Liver (tissue), 9 donors: ENCODE results near the gene MSI2. TPM values are rescaled to one million over a fixed set of nuclear protein-coding genes. Genes with fewer than 3 reads are reported as not detected.

Source experiments
- DNase-seq: peaks from one replicate; pipeline ENCODE4 v3.0.0-alpha.2; 2017; ENCODE audit warnings: low spot score
- H3K27ac ChIP-seq, 2 donors: one replicate each; pipeline ENCODE4 v1.7.0; 2013; ENCODE audit warnings: inconsistent platforms in 2 of 2, low read length in 2 of 2, control low read depth in 1 of 2, low read depth in 1 of 2, mild to moderate bottlenecking in 1 of 2
- H3K27me3 ChIP-seq, 4 donors: one replicate each; pipeline versions ENCODE4 v1.6.1 to v1.7.0; 2013; ENCODE audit warnings: low read length in 3 of 4, inconsistent platforms in 1 of 4, mild to moderate bottlenecking in 1 of 4, moderate library complexity in 1 of 4; ENCODE audit not compliant: control insufficient read depth in 4 of 4, insufficient read depth in 4 of 4
- H3K36me3 ChIP-seq, 4 donors: one replicate each; pipeline versions ENCODE4 v1.6.1 to v1.7.0; 2013; ENCODE audit warnings: low read length in 3 of 4, mild to moderate bottlenecking in 3 of 4, low read depth in 1 of 4, moderate library complexity in 1 of 4; ENCODE audit not compliant: control insufficient read depth in 4 of 4, insufficient read depth in 3 of 4
- H3K4me1 ChIP-seq, 4 donors: one replicate each; pipeline versions ENCODE4 v1.6.1 to v1.7.0; 2013; ENCODE audit warnings: low read length in 3 of 4, mild to moderate bottlenecking in 3 of 4, moderate library complexity in 1 of 4; ENCODE audit not compliant: control insufficient read depth in 4 of 4, insufficient read depth in 4 of 4
- H3K4me3 ChIP-seq, 3 donors: one replicate each; pipeline versions ENCODE4 v1.6.1 to v1.7.0; 2013; ENCODE audit warnings: low read length in 3 of 3, control low read depth in 1 of 3, low read depth in 1 of 3, mild to moderate bottlenecking in 1 of 3
- H3K9ac ChIP-seq, 2 donors: one replicate each; pipeline ENCODE4 v1.7.0; 2013; ENCODE audit warnings: low read length in 2 of 2, mild to moderate bottlenecking in 2 of 2, moderate library complexity in 2 of 2, control low read depth in 1 of 2, low read depth in 1 of 2
- H3K9me3 ChIP-seq, 4 donors: one replicate each; pipeline versions ENCODE4 v1.6.1 to v1.7.0; 2013; ENCODE audit warnings: low read length in 3 of 4; ENCODE audit not compliant: control insufficient read depth in 4 of 4
- EGR1 ChIP-seq, 2 donors: IDR thresholded peaks; 2 replicates each; pipeline ENCODE4 v1.6.1; 2016 to 2018; ENCODE audit warnings: antibody characterized with exemption in 2 of 2, low read depth in 2 of 2
- FOXA1 ChIP-seq: IDR thresholded peaks from 2 replicates; pipeline ENCODE4 v1.6.1; 2016; ENCODE audit warnings: antibody characterized with exemption
- FOXA2 ChIP-seq: IDR thresholded peaks from 2 replicates; pipeline ENCODE4 v1.6.1; 2016; ENCODE audit warnings: antibody characterized with exemption
- GABPA ChIP-seq, 2 donors: IDR thresholded peaks in 1 of 2; conservative IDR thresholded peaks in 1 of 2; 2 replicates each; pipeline ENCODE4 v1.6.1; 2016; ENCODE audit warnings: antibody characterized with exemption in 2 of 2, mild to moderate bottlenecking in 1 of 2, moderate library complexity in 1 of 2
- HNF4A ChIP-seq, 2 donors: conservative IDR thresholded peaks; 2 replicates each; pipeline ENCODE4 v1.6.1; 2016; ENCODE audit warnings: antibody characterized with exemption in 2 of 2, mild to moderate bottlenecking in 2 of 2
- HNF4G ChIP-seq: IDR thresholded peaks from 2 replicates; pipeline ENCODE4 v1.6.1; 2016; ENCODE audit warnings: antibody characterized with exemption
- JUND ChIP-seq, 2 donors: IDR thresholded peaks; 2 replicates each; pipeline ENCODE4 v1.6.1; 2016; ENCODE audit warnings: antibody characterized with exemption in 2 of 2
- RAD21 ChIP-seq, 2 donors: IDR thresholded peaks; 2 replicates each; pipeline ENCODE4 v1.6.1; 2016; ENCODE audit warnings: antibody characterized with exemption in 2 of 2, mild to moderate bottlenecking in 2 of 2
- REST ChIP-seq: IDR thresholded peaks from 2 replicates; pipeline ENCODE4 v1.6.1; 2016; ENCODE audit warnings: antibody characterized with exemption, mild to moderate bottlenecking
- RXRA ChIP-seq, 2 donors: IDR thresholded peaks; 2 replicates each; pipeline ENCODE4 v1.6.1; 2017 to 2018; ENCODE audit warnings: antibody characterized with exemption in 2 of 2, mild to moderate bottlenecking in 1 of 2
- SP1 ChIP-seq: IDR thresholded peaks from 2 replicates; pipeline ENCODE4 v1.6.1; 2018; ENCODE audit warnings: antibody characterized with exemption, mild to moderate bottlenecking
- YY1 ChIP-seq: IDR thresholded peaks from 2 replicates; pipeline ENCODE4 v1.6.1; 2016; ENCODE audit warnings: antibody characterized with exemption, mild to moderate bottlenecking
- WGBS: extraction: QIAGEN DNeasy Blood & Tissue Kit; methylation state at CpG from one replicate; pipeline ENCODE4 v1.1.7; 2013; 5-methylcytosine and 5-hydroxymethylcytosine counted together
- polyA plus RNA-seq, 2 donors: library from polyadenylated mRNA; stranded (reverse) in 1 of 2; unstranded in 1 of 2; fragments of 200-250 nt in 1 of 2; fragments of >200 nt in 1 of 2; fragmentation: Nextera tagmentation in 1 of 2; extraction: Ambion mirVana in 1 of 2; gene quantifications; one replicate each; pipeline versions ENCODE4 v1.2.1 to v1.2.3, GENCODE V29; 2013 to 2015
- total RNA-seq, 2 donors: library from RNA; depleted of rRNA; stranded (reverse); fragments of >200 nt; gene quantifications; one replicate each; pipeline ENCODE4 v1.2.3, GENCODE V29; 2014
- TF ChIP-seq, protein P1 (sequence below): IDR thresholded peaks from 2 replicates; pipeline ENCODE4 v1.6.1; 2016; ENCODE audit warnings: antibody characterized with exemption
- TF ChIP-seq, protein P2 (sequence below): IDR thresholded peaks from 2 replicates; pipeline ENCODE4 v1.6.1; 2016; ENCODE audit warnings: antibody characterized with exemption
- donor health status: healthy.
- donor health status: healthy.
- donor health status: healthy.
- donor health status: healthy.
- donor health status: healthy.

MSI2 gene
- total and polyA plus RNA-seq, 4 donors: 5.7 to 15.6 (median 9.2) TPM

DNA sequence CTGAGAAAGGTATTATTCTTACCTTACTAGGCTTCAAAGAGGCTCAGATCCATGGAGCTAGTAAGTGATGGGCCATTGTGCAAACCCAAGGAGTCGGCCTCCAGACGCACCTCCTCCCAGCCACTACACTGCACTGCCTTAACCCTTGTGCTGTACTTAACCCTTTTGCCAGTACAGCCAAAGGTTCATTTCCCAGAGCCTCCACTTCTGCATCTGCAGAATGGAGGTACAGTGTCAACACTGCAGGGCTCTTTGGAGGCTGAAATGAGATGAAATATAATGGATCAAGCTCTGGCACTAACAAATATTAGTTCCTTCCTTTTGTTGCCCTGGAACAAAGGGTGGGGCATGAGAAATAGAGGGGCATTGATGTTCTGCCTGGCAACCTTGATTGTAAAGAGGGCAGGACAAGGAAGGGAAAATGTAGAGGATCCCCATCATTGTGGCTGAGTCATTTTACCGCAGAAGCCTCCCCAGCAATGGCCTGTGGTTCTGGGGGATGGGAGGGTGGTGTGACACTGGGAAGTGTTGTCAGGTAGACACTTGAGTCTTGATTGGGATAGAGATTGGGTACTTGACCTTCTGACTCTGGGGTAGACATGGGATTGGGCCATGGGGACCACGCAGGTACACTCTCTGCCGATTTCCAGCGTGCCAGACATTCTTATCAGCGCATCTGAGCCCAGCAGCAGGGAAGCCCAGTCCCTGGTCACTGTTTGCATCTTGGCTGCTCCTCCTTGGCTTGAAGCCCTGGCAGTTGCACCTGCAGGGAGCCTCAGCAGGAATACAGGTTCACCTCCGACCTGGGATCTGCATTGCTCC, 84.0 kb downstream of the MSI2 start:
- Histone ChIP-seq H3K27me3 (no peaks in the 10 kb centered on the region), H3K9ac (no peak overlapping the region), H3K27ac (no peak overlapping the region), H3K4me3 (no peak overlapping the region), H3K36me3 (no peaks in the 10 kb centered on the region), H3K4me1 (peaks cover 2 to 12% (median 10%) of the 10 kb centered on the region in 4 donors), H3K9me3 (no peaks in the 10 kb centered on the region)
- 96% methylated on average over 8 of the region's 8 CpGs for WGBS
- TF ChIP-seq JUND (IDR thresholded peaks at IDR 0.05) (no peak), HNF4A (conservative IDR thresholded peaks at IDR 0.05) (no peak), EGR1 (IDR thresholded peaks at IDR 0.05; ENCODE audit: low read depth in 2 of 2) (no peak), RXRA (IDR thresholded peaks at IDR 0.05) (no peak), FOXA2 (no peak), SP1 (no peak), HNF4G (no peak), FOXA1 (no peak)
- TF ChIP-seq, protein P1, sequence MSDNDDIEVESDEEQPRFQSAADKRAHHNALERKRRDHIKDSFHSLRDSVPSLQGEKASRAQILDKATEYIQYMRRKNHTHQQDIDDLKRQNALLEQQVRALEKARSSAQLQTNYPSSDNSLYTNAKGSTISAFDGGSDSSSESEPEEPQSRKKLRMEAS: no peak
- TF ChIP-seq, protein P2, sequence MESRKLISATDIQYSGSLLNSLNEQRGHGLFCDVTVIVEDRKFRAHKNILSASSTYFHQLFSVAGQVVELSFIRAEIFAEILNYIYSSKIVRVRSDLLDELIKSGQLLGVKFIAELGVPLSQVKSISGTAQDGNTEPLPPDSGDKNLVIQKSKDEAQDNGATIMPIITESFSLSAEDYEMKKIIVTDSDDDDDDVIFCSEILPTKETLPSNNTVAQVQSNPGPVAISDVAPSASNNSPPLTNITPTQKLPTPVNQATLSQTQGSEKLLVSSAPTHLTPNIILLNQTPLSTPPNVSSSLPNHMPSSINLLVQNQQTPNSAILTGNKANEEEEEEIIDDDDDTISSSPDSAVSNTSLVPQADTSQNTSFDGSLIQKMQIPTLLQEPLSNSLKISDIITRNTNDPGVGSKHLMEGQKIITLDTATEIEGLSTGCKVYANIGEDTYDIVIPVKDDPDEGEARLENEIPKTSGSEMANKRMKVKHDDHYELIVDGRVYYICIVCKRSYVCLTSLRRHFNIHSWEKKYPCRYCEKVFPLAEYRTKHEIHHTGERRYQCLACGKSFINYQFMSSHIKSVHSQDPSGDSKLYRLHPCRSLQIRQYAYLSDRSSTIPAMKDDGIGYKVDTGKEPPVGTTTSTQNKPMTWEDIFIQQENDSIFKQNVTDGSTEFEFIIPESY: no peak
- no peak for DNase-seq

- Histone ChIP-seq H3K27ac (no peak overlapping the region), H3K4me3 (no peak overlapping the region), H3K9ac (no peak overlapping the region), H3K36me3 (no peaks in the 10 kb centered on the region), H3K27me3 (no peaks in the 10 kb centered on the region), H3K4me1 (peaks cover 2 to 12% (median 10%) of the 10 kb centered on the region in 4 donors), H3K9me3 (no peaks in the 10 kb centered on the region)
- TF ChIP-seq RAD21 (IDR thresholded peaks at IDR 0.05): peak; percentile 12 to 25
- TF ChIP-seq HNF4A (conservative IDR thresholded peaks at IDR 0.05): no peak
- TF ChIP-seq RXRA (IDR thresholded peaks at IDR 0.05): peak in 1 of 2 donors; percentile 42
- TF ChIP-seq HNF4G: no peak
- no peak for TF ChIP-seq SP1
- 72% methylated on average over 9 of the region's 9 CpGs for WGBS
- DNase-seq: no peak
Measured at GRCh38 chr17:57341611-57342540, 85.6 kb downstream of the MSI2 start.

DNA sequence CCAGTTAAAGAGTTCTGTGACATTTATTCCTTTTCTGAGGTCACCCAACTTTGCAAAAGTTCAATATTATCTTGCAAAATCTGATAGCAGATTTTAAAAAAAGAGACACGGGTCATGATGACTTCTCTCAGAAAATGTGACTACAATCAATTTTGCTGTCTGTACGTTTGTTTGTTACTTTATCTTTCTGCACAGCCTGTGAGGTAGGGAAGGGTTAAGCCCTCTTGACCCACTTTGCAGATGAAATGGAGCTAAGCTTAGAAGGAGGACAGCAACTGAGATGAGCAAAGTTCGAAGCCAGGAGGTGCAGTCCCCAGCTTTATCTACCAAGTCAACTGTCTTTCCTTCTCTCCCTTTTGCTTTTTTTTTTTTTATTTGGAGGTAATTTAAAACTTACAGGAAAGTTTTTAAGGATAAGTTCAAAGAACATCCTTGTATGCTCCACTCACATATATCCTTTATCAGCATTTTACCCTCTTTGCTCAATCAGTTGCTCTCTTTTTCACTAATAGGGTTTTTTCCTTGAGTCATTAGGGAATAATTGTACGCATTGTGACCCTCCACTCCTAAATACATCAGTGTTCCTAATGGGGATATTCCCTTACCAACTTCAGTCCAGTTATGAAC, 86.8 kb downstream of the MSI2 start:
- Histone ChIP-seq H3K27me3 (no peaks in the 10 kb centered on the region), H3K4me3 (no peak overlapping the region), H3K4me1 (peaks cover 2 to 12% (median 10%) of the 10 kb centered on the region in 4 donors), H3K36me3 (peaks cover 0 to 3% (median 0%) of the 10 kb centered on the region in 4 donors), H3K9ac (no peak overlapping the region), H3K27ac (no peak overlapping the region), H3K9me3 (no peaks in the 10 kb centered on the region)
- DNase-seq: no peak
- no peak for TF ChIP-seq GABPA (IDR thresholded peaks at IDR 0.05 in 1 of 2, conservative IDR thresholded peaks at IDR 0.05 in 1 of 2)
- no peak for TF ChIP-seq YY1
- TF ChIP-seq HNF4A (conservative IDR thresholded peaks at IDR 0.05): peak; percentile 10 to 37
- TF ChIP-seq REST: no peak
- no peak for TF ChIP-seq RAD21 (IDR thresholded peaks at IDR 0.05)
- TF ChIP-seq SP1: no peak
- peak; percentile 37 to 41 for TF ChIP-seq RXRA (IDR thresholded peaks at IDR 0.05)
- WGBS: 48% methylated on average over 4 of the region's 4 CpGs
